PC-3 (cell line): Measurements from ENCODE around the gene RNF157.

Experiments
- CTCF ChIP-seq: fragments of 300-600 bp; sonication (generic); conservative IDR thresholded peaks from 2 replicates; pipeline ENCODE4 v1.5.1; 2017; ENCODE audit warnings: antibody characterized with exemption, low read depth, mild to moderate bottlenecking, low read length
- EZH2 ChIP-seq: fragments of 300-600 bp; sonication (generic); IDR thresholded peaks from one replicate; pipeline ENCODE4 v1.6.1; 2017; ENCODE audit warnings: antibody characterized with exemption, mild to moderate bottlenecking, low read length; ENCODE audit not compliant: unreplicated experiment

GRCh38 chr17:76191896-76192295, 48.4 kb downstream of the RNF157 start:
- TF ChIP-seq CTCF = no peak
- TF ChIP-seq EZH2 = no peak
